Fibroblast of the aortic adventitia (primary cell): ENCODE results near the gene CDK5. TPM values are rescaled to one million over a fixed set of nuclear protein-coding genes. Genes with fewer than 3 reads are reported as not detected.
"Not testable (repeated sequence)": the region's sequence is repeated elsewhere in the genome, so short reads cannot be mapped to it uniquely, and the experiment has no call there.

Source experiments
- DNase-seq: peaks from one replicate; pipeline ENCODE4 v3.0.0-alpha.2; 2010; ENCODE audit warnings: low read depth
- H3K4me3 ChIP-seq: 2 replicates; pipeline ENCODE4 v1.5.1; 2011; ENCODE audit warnings: low read depth, mild to moderate bottlenecking, control low read depth, low read length, moderate library complexity
- CTCF ChIP-seq: IDR thresholded peaks from 2 replicates; pipeline ENCODE4 v1.5.1; 2011; ENCODE audit warnings: mild to moderate bottlenecking, low read length, control low read depth, inconsistent platforms; ENCODE audit not compliant: insufficient read depth
- total RNA-seq: library from RNA; depleted of rRNA; stranded (reverse); fragments of >200 nt; gene quantifications from 2 replicates; pipeline ENCODE4 v1.2.3, GENCODE V29; 2012; ENCODE audit warnings: low replicate concordance

Gene CDK5
- total RNA-seq, 1 donor, result 16.1 TPM

GRCh38 chr7:151048911-151049463 lies 8.7 kb downstream of the CDK5 start:
- H3K4me3 ChIP-seq, result no peak overlapping the region
- DNase-seq, result no peak
- no peak for TF ChIP-seq CTCF

- H3K4me3 ChIP-seq, result no peak within 1 kb of the TSS
- no peak for DNase-seq
- TF ChIP-seq CTCF, result no peak
Observed at GRCh38 chr7:151047976-151048815, 9.5 kb downstream of the CDK5 start, which contains the start of gene ASIC3. TSS of gene ASIC3 (plus strand) at chr7:151048531. CDS start at chr7:151048886, 355 bp downstream.

DNA sequence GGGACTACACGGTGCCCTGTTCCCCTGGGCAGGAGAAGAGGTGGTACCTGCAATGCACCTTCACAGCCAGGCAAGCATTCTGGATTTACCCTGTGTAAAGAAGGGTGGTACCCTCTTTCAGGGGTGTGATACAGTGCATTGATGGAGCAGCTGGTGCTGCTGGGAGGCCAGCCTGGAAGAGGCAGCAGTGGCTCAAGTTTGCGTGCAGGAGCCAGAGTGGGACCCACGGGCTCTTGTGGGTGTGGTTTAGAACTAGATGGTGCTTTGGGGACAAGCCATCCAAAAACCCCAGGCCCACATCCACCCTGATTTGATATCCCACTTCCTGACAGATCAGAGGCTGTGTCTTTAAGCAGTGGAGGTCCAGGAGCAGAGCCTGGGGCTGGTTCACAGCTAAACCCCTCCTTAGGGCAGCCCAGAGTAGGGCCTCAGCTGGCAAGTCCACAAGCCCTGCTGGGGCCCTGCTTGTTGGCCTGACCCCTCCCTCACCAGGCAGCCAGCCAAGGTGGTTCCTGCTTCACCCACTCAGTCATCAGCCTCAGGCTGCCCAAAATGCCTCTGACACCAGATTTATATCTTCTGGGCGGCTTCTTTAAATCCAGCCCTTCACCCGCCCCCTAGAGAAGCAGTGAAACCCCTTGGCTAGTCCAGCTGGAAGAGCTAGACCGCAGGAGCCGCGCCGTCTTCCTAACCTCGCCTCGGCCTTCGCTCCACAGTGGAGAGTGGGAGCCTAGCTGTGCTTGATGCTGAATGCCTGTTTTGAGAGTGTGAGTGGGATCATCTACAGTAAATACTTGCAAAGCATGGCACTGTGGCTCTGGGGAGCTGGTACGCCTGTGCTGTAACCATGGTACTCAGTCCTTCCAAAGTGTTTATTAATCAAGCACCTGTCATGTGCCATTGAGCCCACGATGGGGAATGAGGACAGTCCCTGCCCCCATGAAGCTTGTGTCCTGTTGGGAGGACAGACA lies 10.8 kb downstream of the CDK5 start:
- no peak for TF ChIP-seq CTCF
- peak; percentile 88 for DNase-seq

GRCh38 chr7:151045967-151046366 lies 11.7 kb downstream of the CDK5 start:
- no peak for DNase-seq
- no peak for TF ChIP-seq CTCF

More for the DNA sequence above, 10.8 kb downstream of the CDK5 start:
- no peak overlapping the region for H3K4me3 ChIP-seq

DNA sequence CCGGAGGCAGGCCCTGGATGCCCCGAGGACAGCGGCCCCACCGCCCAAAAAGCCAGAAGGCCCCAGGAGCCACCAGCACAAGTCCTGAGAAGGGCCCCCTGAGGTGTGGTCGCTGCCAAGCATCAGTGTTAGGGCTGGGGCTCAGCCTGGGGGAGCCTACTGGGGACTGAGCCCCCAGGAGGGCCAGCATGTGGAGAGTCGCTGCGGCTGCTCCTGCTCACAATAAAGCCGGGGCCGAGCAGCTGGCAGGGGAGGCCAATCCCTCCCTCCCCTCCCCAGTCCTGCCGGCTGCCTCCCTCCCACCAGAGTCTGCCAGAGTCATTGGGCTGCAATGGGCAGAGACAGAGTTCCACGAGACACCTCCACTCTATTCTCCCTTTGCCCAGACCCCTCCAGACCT lies 12.4 kb downstream of the CDK5 start:
- TF ChIP-seq CTCF, result no peak
- no peak for DNase-seq

More at GRCh38 chr7:151045967-151046366, 11.7 kb downstream of the CDK5 start:
- no peak overlapping the region for H3K4me3 ChIP-seq

DNA sequence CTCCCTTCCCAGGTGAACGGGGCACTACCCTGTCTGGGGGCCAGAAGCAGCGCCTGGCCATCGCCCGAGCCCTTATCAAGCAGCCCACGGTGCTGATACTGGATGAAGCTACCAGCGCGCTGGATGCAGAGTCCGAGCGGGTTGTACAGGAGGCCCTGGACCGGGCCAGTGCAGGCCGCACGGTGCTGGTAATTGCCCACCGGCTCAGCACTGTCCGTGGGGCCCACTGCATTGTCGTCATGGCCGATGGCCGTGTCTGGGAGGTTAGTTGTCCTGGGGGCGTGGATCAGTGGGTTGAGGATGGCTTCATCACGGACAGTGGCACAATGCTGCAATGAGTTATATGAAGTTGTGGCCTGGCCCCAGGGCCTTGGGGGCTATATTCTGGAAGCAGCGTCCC lies 13.7 kb downstream of the CDK5 start:
- TF ChIP-seq CTCF, result no peak
- H3K4me3 ChIP-seq, result no peak overlapping the region
- no peak for DNase-seq

More for the DNA sequence above, 12.4 kb downstream of the CDK5 start:
- no peak overlapping the region for H3K4me3 ChIP-seq

DNA sequence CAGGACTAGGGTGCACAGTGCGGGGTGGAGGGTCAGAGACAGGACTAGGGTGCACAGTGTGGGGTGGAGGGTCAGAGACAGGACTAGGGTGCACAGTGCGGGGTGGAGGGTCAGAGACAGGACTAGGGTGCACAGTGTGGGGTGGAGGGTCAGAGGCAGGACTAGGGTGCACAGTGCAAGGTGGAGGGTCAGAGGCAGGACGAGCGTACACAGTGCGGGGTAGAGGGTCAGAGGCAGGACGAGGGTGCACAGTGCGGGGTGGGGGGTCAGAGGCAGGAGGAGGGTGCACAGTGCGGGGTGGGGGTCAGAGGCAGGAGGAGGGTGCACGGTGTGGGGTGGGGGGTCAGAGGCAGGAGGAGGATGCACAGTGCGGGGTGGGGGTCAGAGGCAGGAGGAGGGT lies 14.2 kb downstream of the CDK5 start:
- not testable (repeated sequence) for H3K4me3 ChIP-seq, DNase-seq
